NCI-H128 (cell line): ENCODE measurements around the gene LTB.
"Not testable (repeated sequence)": the region's sequence is repeated elsewhere in the genome, so short reads cannot be mapped to it uniquely, and the experiment has no call there.

Experiments used
- DNase-seq: peaks from one replicate; lab custom pipeline; 2025; ENCODE audit not compliant: unreplicated experiment; lab: John Stamatoyannopoulos, UW

Gene LTB

GRCh38 chr6:31609519-31610406, 27.5 kb upstream of the LTB start:
- DNase-seq = no peak

GRCh38 chr6:31607317-31607716, 25.1 kb upstream of the LTB start:
- no peak for DNase-seq

GRCh38 chr6:31597006-31597405, 14.8 kb upstream of the LTB start:
- DNase-seq = no peak

GRCh38 chr6:31592396-31592771, 10.2 kb upstream of the LTB start:
- no peak for DNase-seq

GRCh38 chr6:31590691-31591090, 8.5 kb upstream of the LTB start:
- DNase-seq = not testable (repeated sequence)

GRCh38 chr6:31588871-31589650, 6.8 kb upstream of the LTB start:
- no peak for DNase-seq

- DNase-seq = no peak
These were observed 5.9 kb upstream of the LTB start for GRCh38 chr6:31587791-31588777.

- DNase-seq = no peak
These were observed 4.5 kb upstream of the LTB start for GRCh38 chr6:31586599-31587281.

GRCh38 chr6:31586008-31586407, 3.8 kb upstream of the LTB start, which contains the start of gene LST1:
Gene LST1 (plus strand): TSS chr6:31586277. CDS start chr6:31587300, 1,023 bp downstream.
- DNase-seq = no peak

GRCh38 chr6:31585491-31585890, 3.3 kb upstream of the LTB start:
- no peak for DNase-seq

- DNase-seq = no peak
These were observed 592 bp downstream of the LTB start for GRCh38 chr6:31581434-31582229.

- peak; percentile 68 for DNase-seq
These were observed 1.3 kb downstream of the LTB start for GRCh38 chr6:31580807-31581433.

- DNase-seq = no peak
These were observed 1.8 kb downstream of the LTB start for GRCh38 chr6:31580438-31580740.

GRCh38 chr6:31579546-31580437, 2.4 kb downstream of the LTB start:
- DNase-seq = no peak

GRCh38 chr6:31579119-31579505, 3.1 kb downstream of the LTB start:
- DNase-seq = no peak

- DNase-seq = no peak
These were observed 3.8 kb downstream of the LTB start for GRCh38 chr6:31578184-31579118.

- no peak for DNase-seq
These were observed 4.7 kb downstream of the LTB start for GRCh38 chr6:31577579-31577966.
